ENCODE data around the gene MAML3.

Gene MAML3

GRCh38 chr4:139736274-139736660, 417.7 kb downstream of the MAML3 start:
- DNase-seq: no peak

- no peak for DNase-seq
Measured at GRCh38 chr4:139735381-139736273, 418.4 kb downstream of the MAML3 start.

- peak; percentile 43 to 45 for DNase-seq
Measured at GRCh38 chr4:139734875-139735380, 419.1 kb downstream of the MAML3 start.

- DNase-seq: peak; percentile 68 to 74
Measured at GRCh38 chr4:139734201-139734874, 419.6 kb downstream of the MAML3 start.

- DNase-seq: no peak
Measured at GRCh38 chr4:139732991-139733570, 420.9 kb downstream of the MAML3 start.

GRCh38 chr4:139728840-139729239, 425.1 kb downstream of the MAML3 start:
- no peak for DNase-seq

- no peak for DNase-seq
Measured at GRCh38 chr4:139728146-139728545, 425.8 kb downstream of the MAML3 start.

GRCh38 chr4:139726615-139727014, 427.4 kb downstream of the MAML3 start:
- no peak for DNase-seq

- no peak for DNase-seq
Measured at GRCh38 chr4:139725236-139725635, 428.7 kb downstream of the MAML3 start.

GRCh38 chr4:139721789-139722188, 432.2 kb downstream of the MAML3 start:
- no peak for DNase-seq

GRCh38 chr4:139720806-139721205, 433.2 kb downstream of the MAML3 start:
- DNase-seq: no peak

- no peak for DNase-seq
Measured at GRCh38 chr4:139719381-139720101, 434.4 kb downstream of the MAML3 start.

- no peak for DNase-seq
Measured at GRCh38 chr4:139718833-139719232, 435.2 kb downstream of the MAML3 start.

GRCh38 chr4:139718358-139718757, 435.6 kb downstream of the MAML3 start:
- DNase-seq: no peak

- no peak for DNase-seq
Measured at GRCh38 chr4:139715746-139716391, 438.1 kb downstream of the MAML3 start.

- no peak for DNase-seq
Measured at GRCh38 chr4:139712882-139713281, 441.1 kb downstream of the MAML3 start.

GRCh38 chr4:139711461-139711860, 442.5 kb downstream of the MAML3 start:
- no peak for DNase-seq

GRCh38 chr4:139710073-139710472, 443.9 kb downstream of the MAML3 start:
- no peak for DNase-seq

GRCh38 chr4:139709660-139710059, 444.3 kb downstream of the MAML3 start:
- DNase-seq: no peak

- peak in 1 of 2 experiments; percentile 6 for DNase-seq
Measured at GRCh38 chr4:139704915-139705485, 449.0 kb downstream of the MAML3 start.

GRCh38 chr4:139700568-139700967, 453.4 kb downstream of the MAML3 start:
- DNase-seq: no peak
